HFFc6 (cell line): Measurements from ENCODE around the gene GSTK1. TPM values are rescaled to one million over a fixed set of nuclear protein-coding genes. Genes with fewer than 3 reads are reported as not detected.

Experiments used
- DNase-seq: peaks from one replicate; pipeline ENCODE4 v3.0.0-alpha.2; 2018
- H3K27ac Mint-ChIP-seq: 2 replicates; pipeline ENCODE4 v1.8.0; 2020; ENCODE audit warnings: mild to moderate bottlenecking, mixed read lengths
- H3K27me3 Mint-ChIP-seq: 2 replicates; pipeline ENCODE4 v1.8.0; 2021; ENCODE audit warnings: mild to moderate bottlenecking, moderate library complexity, mixed read lengths; ENCODE audit not compliant: insufficient read depth
- H3K36me3 Mint-ChIP-seq: 2 replicates; pipeline ENCODE4 v1.8.0; 2021; ENCODE audit warnings: low read depth, mixed read lengths
- H3K4me1 Mint-ChIP-seq: 2 replicates; pipeline ENCODE4 v1.8.0; 2020; ENCODE audit warnings: low read depth, mixed read lengths
- H3K4me3 Mint-ChIP-seq: 2 replicates; pipeline ENCODE4 v1.8.0; 2020; ENCODE audit warnings: mild to moderate bottlenecking, moderate library complexity, mixed read lengths
- H3K9me3 Mint-ChIP-seq: 2 replicates; pipeline ENCODE4 v1.8.0; 2020; ENCODE audit warnings: mild to moderate bottlenecking, mixed read lengths
- total RNA-seq, 6 experiments: library from RNA; stranded (reverse); fragmentation: NEBNext Ultra II Directional; extraction: Animal tissue kit (Norgen Biotek cat#: 25700); gene quantifications; 2 replicates in 1 of 6; 3 replicates in 5 of 6; pipeline ENCODE4 v1.2.3, GENCODE V29; 2021
- TF ChIP-seq, protein P1 (sequence below): fragments of 200-600 bp; sonication (generic); IDR thresholded peaks from 2 replicates; pipeline ENCODE4 v1.5.0; 2021; ENCODE audit warnings: antibody characterized with exemption, mild to moderate bottlenecking

The GSTK1 gene
- total RNA-seq, 6 experiments from 2014 or later: 85.6 to 102 (median 89.4) TPM

DNA sequence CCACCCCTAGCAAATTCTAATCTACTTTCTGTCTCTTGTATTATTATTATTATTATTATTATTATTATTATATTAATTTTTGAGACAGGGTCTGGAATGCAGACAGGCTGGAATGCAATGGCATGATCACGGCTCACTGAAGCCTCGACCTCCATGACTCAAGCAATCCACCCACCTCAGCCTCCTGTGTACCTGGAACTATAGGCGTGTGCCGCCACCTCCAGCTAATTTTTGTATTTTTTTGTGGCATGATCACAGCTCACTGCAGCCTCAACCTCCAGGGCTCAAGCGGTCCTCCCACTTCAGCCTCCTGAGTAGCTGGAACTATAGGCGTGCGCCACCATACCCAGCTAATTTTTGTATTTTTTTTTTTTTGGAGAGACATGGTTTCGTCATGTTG lies 18.9 kb downstream of the GSTK1 start:
- Mint-ChIP-seq H3K9me3 (no peaks in the 10 kb centered on the region), H3K36me3 (no peaks in the 10 kb centered on the region), H3K4me1 (peaks cover 30% of the 10 kb centered on the region), H3K4me3 (no peak overlapping the region), H3K27ac (no peak overlapping the region), H3K27me3 (peaks cover 6% of the 10 kb centered on the region; the same call in 1 of the 2 replicates)
- DNase-seq: no peak
- TF ChIP-seq, protein P1, sequence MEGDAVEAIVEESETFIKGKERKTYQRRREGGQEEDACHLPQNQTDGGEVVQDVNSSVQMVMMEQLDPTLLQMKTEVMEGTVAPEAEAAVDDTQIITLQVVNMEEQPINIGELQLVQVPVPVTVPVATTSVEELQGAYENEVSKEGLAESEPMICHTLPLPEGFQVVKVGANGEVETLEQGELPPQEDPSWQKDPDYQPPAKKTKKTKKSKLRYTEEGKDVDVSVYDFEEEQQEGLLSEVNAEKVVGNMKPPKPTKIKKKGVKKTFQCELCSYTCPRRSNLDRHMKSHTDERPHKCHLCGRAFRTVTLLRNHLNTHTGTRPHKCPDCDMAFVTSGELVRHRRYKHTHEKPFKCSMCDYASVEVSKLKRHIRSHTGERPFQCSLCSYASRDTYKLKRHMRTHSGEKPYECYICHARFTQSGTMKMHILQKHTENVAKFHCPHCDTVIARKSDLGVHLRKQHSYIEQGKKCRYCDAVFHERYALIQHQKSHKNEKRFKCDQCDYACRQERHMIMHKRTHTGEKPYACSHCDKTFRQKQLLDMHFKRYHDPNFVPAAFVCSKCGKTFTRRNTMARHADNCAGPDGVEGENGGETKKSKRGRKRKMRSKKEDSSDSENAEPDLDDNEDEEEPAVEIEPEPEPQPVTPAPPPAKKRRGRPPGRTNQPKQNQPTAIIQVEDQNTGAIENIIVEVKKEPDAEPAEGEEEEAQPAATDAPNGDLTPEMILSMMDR: no peak

DNA sequence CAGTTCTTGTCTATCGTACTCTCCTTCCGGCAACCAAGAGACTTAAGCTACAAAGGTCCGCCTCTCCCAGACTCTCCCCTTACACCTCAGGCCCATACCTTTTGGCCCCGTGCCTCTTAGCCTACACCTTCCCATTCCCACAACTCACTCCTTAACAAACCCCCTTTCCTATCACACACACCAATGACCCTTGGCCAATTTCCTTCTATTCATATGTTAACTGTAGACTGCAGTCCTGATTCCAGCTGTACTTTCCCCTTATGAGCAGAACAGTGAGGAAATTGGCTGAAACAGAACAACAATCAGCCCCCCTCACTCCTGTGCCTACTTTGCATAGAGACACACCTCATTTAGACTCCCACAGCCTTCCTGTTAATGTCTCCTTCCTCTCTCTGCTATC lies 20.1 kb downstream of the GSTK1 start:
- Mint-ChIP-seq H3K36me3 (peaks cover 5% of the 10 kb centered on the region), H3K4me3 (no peak overlapping the region), H3K27ac (no peak overlapping the region), H3K9me3 (peaks cover 4% of the 10 kb centered on the region; the same call in 1 of the 2 replicates), H3K27me3 (peaks cover 6% of the 10 kb centered on the region; the same call in 1 of the 2 replicates), H3K4me1 (peaks cover 36% of the 10 kb centered on the region)
- no peak for DNase-seq
- TF ChIP-seq, protein P1: no peak

DNA sequence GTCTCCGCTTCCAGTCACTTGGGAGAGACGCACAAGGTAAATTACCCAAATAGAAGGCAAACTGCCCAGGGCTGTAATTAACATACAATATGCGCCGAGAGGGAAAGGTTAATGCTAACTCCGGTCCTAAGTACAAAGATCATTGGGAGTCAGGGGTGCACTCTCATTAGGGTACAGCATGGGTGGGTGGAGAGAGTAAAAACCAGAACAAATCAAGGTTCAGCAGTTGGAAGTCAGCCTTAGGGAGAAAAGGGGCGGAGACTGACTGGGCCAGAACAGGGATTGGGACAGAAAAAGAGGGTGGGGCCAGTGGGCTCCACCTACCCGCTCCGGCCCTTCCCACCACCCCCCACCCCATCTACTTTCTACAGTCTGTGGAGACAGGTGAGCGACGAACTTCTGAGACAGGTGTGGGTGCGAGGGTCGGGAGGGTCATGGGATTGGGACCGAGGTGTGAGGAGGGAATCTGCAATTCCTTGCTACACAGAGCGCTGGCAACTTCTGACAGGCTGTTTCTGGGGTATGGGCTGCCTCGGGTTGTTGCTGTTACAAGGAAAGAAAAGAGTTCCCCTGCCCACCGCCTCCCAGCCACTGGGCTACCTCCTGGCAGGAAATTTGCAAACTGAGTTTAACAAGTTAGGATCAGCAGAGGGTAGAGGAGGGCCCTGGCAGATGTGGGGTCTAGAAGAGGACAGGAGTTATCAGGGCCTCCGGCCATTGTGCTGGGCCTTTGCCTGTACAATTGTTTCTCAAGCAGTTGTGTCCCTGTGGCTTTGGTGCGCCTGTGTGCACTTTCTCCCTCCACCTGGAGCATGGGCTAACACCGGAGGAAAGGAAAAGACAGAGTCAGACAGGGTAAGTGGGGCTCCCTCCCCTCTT lies 21.6 kb downstream of the GSTK1 start, which contains the start of gene TMEM139:
TMEM139 (plus strand) TSS at position 368 of the 879 bp plus-strand sequence. CDS start 1,000 bp downstream, outside the sequence.
- Mint-ChIP-seq H3K27ac (no peak within 1 kb of the TSS), H3K4me1 (peaks cover 35% of the 10 kb centered on the region), H3K36me3 (peaks cover 14% of the 10 kb centered on the region), H3K27me3 (peaks cover 6% of the 10 kb centered on the region; the same call in 1 of the 2 replicates), H3K9me3 (peaks cover 4% of the 10 kb centered on the region; the same call in 1 of the 2 replicates), H3K4me3 (no peak within 1 kb of the TSS)
- DNase-seq: no peak
- TF ChIP-seq, protein P1: no peak

DNA sequence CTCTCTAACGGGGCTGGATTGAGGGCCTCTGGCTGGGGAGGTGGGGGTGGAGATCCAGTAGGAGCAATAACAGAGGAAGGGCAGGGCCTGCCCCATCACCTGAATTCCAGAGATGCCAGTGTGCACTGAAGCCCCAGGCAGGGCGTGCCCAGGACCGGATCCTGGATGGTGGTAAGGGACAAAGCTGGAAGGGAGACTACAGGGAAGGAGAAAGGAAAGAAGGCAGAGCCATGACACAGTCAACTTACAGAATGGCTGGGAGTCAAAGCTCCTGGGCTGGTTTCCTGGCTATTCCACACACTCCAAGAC lies 22.2 kb downstream of the GSTK1 start:
- Mint-ChIP-seq H3K4me3 (no peak overlapping the region), H3K36me3 (peaks cover 15% of the 10 kb centered on the region), H3K9me3 (peaks cover 4% of the 10 kb centered on the region; the same call in 1 of the 2 replicates), H3K27ac (no peak overlapping the region), H3K27me3 (peaks cover 6% of the 10 kb centered on the region; the same call in 1 of the 2 replicates), H3K4me1 (peaks cover 35% of the 10 kb centered on the region)
- DNase-seq: no peak
- TF ChIP-seq, protein P1: no peak

DNA sequence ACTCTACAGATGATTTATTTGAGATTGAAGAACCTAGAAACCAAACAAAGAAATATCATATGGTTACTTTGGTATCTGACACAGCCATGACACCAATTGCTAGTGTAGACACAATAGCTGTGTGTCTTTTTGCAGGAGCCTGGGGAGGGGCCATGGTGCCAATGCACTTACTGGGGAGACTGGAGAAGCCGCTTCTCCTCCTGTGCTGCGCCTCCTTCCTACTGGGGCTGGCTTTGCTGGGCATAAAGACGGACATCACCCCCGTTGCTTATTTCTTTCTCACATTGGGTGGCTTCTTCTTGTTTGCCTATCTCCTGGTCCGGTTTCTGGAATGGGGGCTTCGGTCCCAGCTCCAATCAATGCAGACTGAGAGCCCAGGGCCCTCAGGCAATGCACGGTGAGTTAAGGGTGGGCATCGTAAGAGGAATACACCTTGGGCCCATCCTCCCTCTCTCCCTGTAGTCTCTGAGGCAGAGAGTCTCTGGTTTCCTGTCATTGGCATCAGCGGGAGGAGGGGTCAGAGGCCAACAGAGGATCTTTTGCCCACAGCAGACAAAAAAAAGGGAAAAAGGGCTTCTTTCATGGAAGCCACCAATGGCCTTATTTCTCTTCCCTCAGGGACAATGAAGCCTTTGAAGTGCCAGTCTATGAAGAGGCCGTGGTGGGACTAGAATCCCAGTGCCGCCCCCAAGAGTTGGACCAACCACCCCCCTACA lies 22.7 kb downstream of the GSTK1 start:
- no peak for DNase-seq
- Mint-ChIP-seq H3K4me1 (peaks cover 41% of the 10 kb centered on the region), H3K27ac (no peak overlapping the region), H3K4me3 (no peak overlapping the region), H3K36me3 (peaks cover 15% of the 10 kb centered on the region), H3K27me3 (peaks cover 6% of the 10 kb centered on the region; the same call in 1 of the 2 replicates), H3K9me3 (peaks cover 4% of the 10 kb centered on the region; the same call in 1 of the 2 replicates)
- TF ChIP-seq, protein P1: no peak
